WERI-Rb-1 (cell line): ENCODE measurements around the gene HLA-DQA2.

Source experiments
- DNase-seq: peaks from one replicate; pipeline ENCODE4 v3.0.0-alpha.2; 2020
- H3K27ac ChIP-seq: fragments of 250-450 bp; sonication (Bioruptor Pico); 2 replicates; pipeline ENCODE4 v1.5.1; 2020; ENCODE audit warnings: mild to moderate bottlenecking, moderate library complexity
- H3K27me3 ChIP-seq: fragments of 250-450 bp; sonication (Bioruptor Pico); 2 replicates; pipeline ENCODE4 v1.5.1; 2021; ENCODE audit warnings: mild to moderate bottlenecking, low read depth, moderate library complexity; ENCODE audit not compliant: insufficient read depth, severe bottlenecking
- H3K36me3 ChIP-seq: fragments of 250-450 bp; sonication (Bioruptor Pico); 2 replicates; pipeline ENCODE4 v1.5.1; 2020; ENCODE audit warnings: mild to moderate bottlenecking, moderate library complexity
- H3K4me3 ChIP-seq: 2 replicates; pipeline ENCODE4 v1.5.1; 2011; ENCODE audit warnings: low read depth, mild to moderate bottlenecking, control low read depth, low read length
- H3K9me3 ChIP-seq: fragments of 250-450 bp; sonication (Bioruptor Pico); 2 replicates; pipeline ENCODE4 v1.5.1; 2021; ENCODE audit warnings: mild to moderate bottlenecking, moderate library complexity; ENCODE audit not compliant: severe bottlenecking
- CTCF ChIP-seq: IDR thresholded peaks from 2 replicates; pipeline ENCODE4 v1.5.1; 2011; ENCODE audit warnings: low read depth, mild to moderate bottlenecking, control low read depth, inconsistent platforms, low read length

HLA-DQA2 gene

DNA sequence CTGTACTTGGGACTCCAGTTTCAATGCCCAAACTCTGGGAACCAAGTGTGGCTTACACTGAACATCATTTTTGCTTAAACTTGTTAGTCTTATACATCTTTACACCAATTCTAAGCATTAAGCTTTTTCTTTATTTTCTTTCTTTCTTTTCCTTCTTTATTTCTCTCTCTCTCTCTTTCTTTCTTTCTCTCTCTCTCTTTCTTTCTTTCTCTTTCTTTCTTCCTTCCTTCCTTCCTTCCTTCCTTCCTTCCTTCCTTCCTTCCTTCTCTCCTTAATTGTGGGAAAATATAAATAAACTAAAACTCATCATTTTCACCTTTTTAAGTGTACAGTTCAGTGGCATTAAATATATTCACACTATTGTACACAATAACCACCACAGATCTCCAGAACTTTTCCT, 31.6 kb upstream of the HLA-DQA2 start:
- peaks cover 3% of the 10 kb centered on the region for H3K9me3 ChIP-seq
- no peaks in the 10 kb centered on the region for H3K36me3 ChIP-seq
- H3K4me3 ChIP-seq = no peak overlapping the region
- no peak for DNase-seq
- H3K27ac ChIP-seq = no peak overlapping the region
- peaks cover 38% of the 10 kb centered on the region for H3K27me3 ChIP-seq
- TF ChIP-seq CTCF = no peak

DNA sequence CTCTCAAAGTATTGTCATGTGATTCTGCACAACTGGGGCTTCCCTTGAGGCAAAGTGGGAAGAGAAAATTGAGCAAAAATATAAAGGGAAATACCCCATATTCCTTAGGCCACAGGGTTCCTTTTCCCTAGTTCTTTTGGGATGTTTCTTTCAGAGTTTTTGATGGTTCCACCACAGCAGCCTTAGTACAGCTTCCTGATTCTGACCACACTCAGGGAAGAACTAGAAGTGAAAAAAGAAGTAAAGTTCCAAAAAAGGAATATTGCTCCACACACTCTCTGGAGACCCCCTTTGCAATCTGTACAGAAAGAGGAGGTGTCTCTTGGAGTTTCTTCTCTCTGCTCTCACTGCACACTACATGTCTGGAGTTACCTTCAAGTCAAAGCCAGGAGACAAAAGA, 27.9 kb upstream of the HLA-DQA2 start:
- no peak overlapping the region for H3K27ac ChIP-seq
- no peak for TF ChIP-seq CTCF
- no peak overlapping the region for H3K4me3 ChIP-seq
- DNase-seq = no peak
- H3K27me3 ChIP-seq = peaks cover 65% of the 10 kb centered on the region
- H3K36me3 ChIP-seq = no peaks in the 10 kb centered on the region
- no peaks in the 10 kb centered on the region for H3K9me3 ChIP-seq

- 0 out of 2 replicates have a peak, but pooled peaks have one; percentile 21 for TF ChIP-seq CTCF
Observed at GRCh38 chr6:32716396-32716795, 24.8 kb upstream of the HLA-DQA2 start.

GRCh38 chr6:32718879-32719278, 22.3 kb upstream of the HLA-DQA2 start:
- Histone ChIP-seq H3K4me3 (no peak overlapping the region), H3K27me3 (peaks cover 66% of the 10 kb centered on the region), H3K36me3 (no peaks in the 10 kb centered on the region), H3K27ac (no peak overlapping the region), H3K9me3 (no peaks in the 10 kb centered on the region)
- no peak for TF ChIP-seq CTCF
- DNase-seq = no peak

More at GRCh38 chr6:32716396-32716795, 24.8 kb upstream of the HLA-DQA2 start:
- Histone ChIP-seq H3K27me3 (peaks cover 76% of the 10 kb centered on the region), H3K36me3 (no peaks in the 10 kb centered on the region), H3K27ac (no peak overlapping the region), H3K9me3 (no peaks in the 10 kb centered on the region), H3K4me3 (no peak overlapping the region)
- DNase-seq = no peak

- no peaks in the 10 kb centered on the region for H3K36me3 ChIP-seq
- H3K27ac ChIP-seq = no peak overlapping the region
- peaks cover 90% of the 10 kb centered on the region for H3K27me3 ChIP-seq
- no peak for DNase-seq
- no peak for TF ChIP-seq CTCF
- peaks cover 1% of the 10 kb centered on the region for H3K9me3 ChIP-seq
- no peak overlapping the region for H3K4me3 ChIP-seq
Observed at GRCh38 chr6:32738126-32738525, 3.1 kb upstream of the HLA-DQA2 start.

DNA sequence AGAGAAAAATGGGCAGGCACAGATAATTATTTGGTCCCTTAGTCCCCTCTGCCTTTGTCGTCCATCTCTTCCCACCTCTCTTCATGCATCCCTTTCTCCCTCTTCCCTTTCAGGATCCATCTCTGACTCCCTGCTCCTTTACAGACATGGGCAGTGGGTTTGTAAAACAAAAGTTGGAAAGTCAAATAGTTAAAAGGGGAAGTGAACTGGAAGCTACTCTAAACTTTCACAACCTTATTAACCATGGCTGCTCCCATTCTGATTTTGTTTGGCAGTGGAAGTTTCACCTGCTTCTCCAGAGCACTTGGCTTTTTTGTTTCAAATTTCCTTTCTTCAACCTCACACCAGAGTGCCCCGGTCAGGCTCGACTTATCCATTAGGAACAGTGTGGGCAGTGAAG, 1.2 kb downstream of the HLA-DQA2 start:
- no peak overlapping the region for H3K27ac ChIP-seq
- H3K27me3 ChIP-seq = peaks cover 89% of the 10 kb centered on the region
- H3K4me3 ChIP-seq = no peak overlapping the region
- no peaks in the 10 kb centered on the region for H3K9me3 ChIP-seq
- no peak for DNase-seq
- TF ChIP-seq CTCF = no peak
- H3K36me3 ChIP-seq = no peaks in the 10 kb centered on the region
